PC-9 (cell line): ENCODE results near the gene CALD1. TPM values are rescaled to one million over a fixed set of nuclear protein-coding genes. Genes with fewer than 3 reads are reported as not detected.
A peak's percentile ranks its signal among the peaks of the same experiment; 100 is the strongest.

Experiments
- BruUV-seq: library from RNA; stranded (reverse); fragments of 400-500 nt; replicated peaks from 2 replicates; lab custom pipeline; 2021; lab: Mats Ljungman, UMichigan
- CTCF ChIA-PET: fragments of 300-600 bp; sonication (Branson Sonifier 250); formaldehyde crosslinking; loops from one replicate; lab custom pipeline; 2022; ENCODE audit warnings: antibody characterized with exemption; lab: Charles Lee
- POLR2A ChIA-PET: fragments of 300-600 bp; sonication (Branson Sonifier 250); formaldehyde crosslinking; loops from one replicate; lab custom pipeline; 2022; ENCODE audit warnings: antibody characterized with exemption; ENCODE audit not compliant: unreplicated experiment; lab: Charles Lee
- DNase-seq, 2 experiments: peaks; one replicate each; pipeline versions ENCODE4 v3.0.0 to v3.0.0-alpha.2; 2015 to 2022; ENCODE audit warnings: mixed read lengths in 1 of 2
- H2AFZ ChIP-seq: fragments of 200-600 bp; sonication (generic); 2 replicates; pipeline ENCODE4 v1.8.1; 2017; ENCODE audit warnings: antibody characterized with exemption
- H3F3A ChIP-seq: fragments of 200-600 bp; sonication (generic); 2 replicates; pipeline ENCODE4 v1.8.1; 2017; ENCODE audit warnings: antibody characterized with exemption, mild to moderate bottlenecking, low read depth; ENCODE audit not compliant: insufficient read depth
- H3K27ac ChIP-seq: fragments of 200-600 bp; sonication (generic); 2 replicates; pipeline ENCODE4 v1.6.1; 2016; ENCODE audit warnings: mixed run types
- H3K27me3 ChIP-seq: fragments of 200-600 bp; sonication (generic); 2 replicates; pipeline ENCODE4 v1.6.1; 2016; ENCODE audit warnings: low read depth, mixed run types; ENCODE audit not compliant: insufficient read depth
- H3K36me3 ChIP-seq: fragments of 200-600 bp; sonication (generic); 2 replicates; pipeline ENCODE4 v1.6.1; 2016; ENCODE audit warnings: low read depth, mixed run types
- H3K4me1 ChIP-seq: fragments of 200-600 bp; sonication (generic); replicated peaks from 2 replicates; pipeline ENCODE4 v1.6.1; 2016; ENCODE audit warnings: mixed run types; ENCODE audit not compliant: insufficient read depth
- H3K4me2 ChIP-seq: fragments of 200-600 bp; sonication (generic); 2 replicates; pipeline ENCODE4 v1.6.1; 2017; ENCODE audit warnings: mixed run types
- H3K4me3 ChIP-seq: fragments of 200-600 bp; sonication (generic); 2 replicates; pipeline ENCODE4 v1.6.1; 2016; ENCODE audit warnings: mixed run types
- H3K79me2 ChIP-seq: fragments of 200-600 bp; sonication (generic); 2 replicates; pipeline ENCODE4 v1.6.1; 2017; ENCODE audit warnings: low read depth, mixed run types
- H3K9me2 ChIP-seq: fragments of 200-600 bp; sonication (generic); 2 replicates; pipeline ENCODE4 v1.8.1; 2017; ENCODE audit warnings: mild to moderate bottlenecking; ENCODE audit not compliant: insufficient read depth
- H3K9me3 ChIP-seq: fragments of 200-600 bp; sonication (generic); 2 replicates; pipeline ENCODE4 v1.8.1; 2016; ENCODE audit warnings: low read depth; ENCODE audit not compliant: insufficient read depth
- H4K20me1 ChIP-seq: fragments of 200-600 bp; sonication (generic); 2 replicates; pipeline ENCODE4 v1.8.1; 2017; ENCODE audit not compliant: insufficient read depth
- CTCF ChIP-seq: fragments of 200-600 bp; sonication (generic); conservative IDR thresholded peaks from 2 replicates; pipeline ENCODE4 v1.6.1; 2017; ENCODE audit warnings: mixed run types, antibody characterized with exemption, mild to moderate bottlenecking, moderate library complexity
- EZH2 ChIP-seq: fragments of 200-600 bp; sonication (generic); IDR thresholded peaks from 2 replicates; pipeline ENCODE4 v1.8.0; 2017; ENCODE audit warnings: antibody characterized with exemption, low read depth
- intact Hi-C: fragments of 100-400 bp; cut with micrococcal nuclease; formaldehyde crosslinking; loops from one replicate; pipeline ENCODE4 v1.10.0; 2022; ENCODE audit not compliant: unreplicated experiment
- total RNA-seq: library from RNA; stranded (reverse); gene quantifications from 2 replicates; pipeline ENCODE4 v1.2.3, GENCODE V29; 2021

CALD1 gene
- total RNA-seq, 1 experiment from 2014 or later: 84.4 TPM

- Histone ChIP-seq H3K4me3 (no peak overlapping the region), H3K27me3 (no peaks in the 10 kb centered on the region), H4K20me1 (no peaks in the 10 kb centered on the region), H3K4me2 (no peak overlapping the region), H3K79me2 (no peaks in the 10 kb centered on the region), H3F3A (0 out of 2 replicates have a peak, but pooled peaks cover 5% of the 10 kb centered on the region), H3K9me2 (no peaks in the 10 kb centered on the region), H3K27ac (no peak overlapping the region), H3K9me3 (no peaks in the 10 kb centered on the region), H3K4me1 (no peaks in the 10 kb centered on the region), H2AFZ (no peak overlapping the region), H3K36me3 (peaks cover 5% of the 10 kb centered on the region; the same call in 1 of the 2 replicates)
- peak; percentile 87 for TF ChIP-seq CTCF
- TF ChIP-seq EZH2: no peak
- peak in 1 of 2 experiments; percentile 40 for DNase-seq
- intact Hi-C loops: loop anchor here (1.0 kb wide), 3 partner anchors 267 to 522 kb away; no protein-coding TSS in a partner anchor
- no TSS peak for BruUV-seq
- ChIA-PET CTCF (interaction anchor here (0.6 to 1.0 kb wide), 3 partner anchors 56 to 231 kb away, joined by 3 read pairs; no protein-coding TSS in a partner anchor), POLR2A (no interaction called here)
Measured at GRCh38 chr7:134954197-134955082, 175.0 kb downstream of the CALD1 start.

GRCh38 chr7:134957005-134957404, 177.6 kb downstream of the CALD1 start:
- Histone ChIP-seq H3K4me2 (no peak overlapping the region), H2AFZ (no peak overlapping the region), H3K4me3 (no peak overlapping the region), H3K79me2 (no peaks in the 10 kb centered on the region), H3K27ac (no peak overlapping the region), H3F3A (0 out of 2 replicates have a peak, but pooled peaks cover 5% of the 10 kb centered on the region), H4K20me1 (no peaks in the 10 kb centered on the region), H3K36me3 (peaks cover 5% of the 10 kb centered on the region; the same call in 1 of the 2 replicates), H3K4me1 (no peaks in the 10 kb centered on the region), H3K9me3 (no peaks in the 10 kb centered on the region), H3K9me2 (no peaks in the 10 kb centered on the region), H3K27me3 (no peaks in the 10 kb centered on the region)
- DNase-seq: no peak
- CTCF ChIA-PET: no interaction called here
- BruUV-seq: no TSS peak
- intact Hi-C loops: no loop called here
- TF ChIP-seq CTCF: no peak
- TF ChIP-seq EZH2: no peak
- POLR2A ChIA-PET: interaction anchor here (0.7 kb wide), 1 partner anchor 10 kb away, joined by 3 read pairs; no protein-coding TSS in a partner anchor

GRCh38 chr7:134959810-134960209, 180.4 kb downstream of the CALD1 start:
- Histone ChIP-seq H3K27me3 (no peaks in the 10 kb centered on the region), H4K20me1 (no peaks in the 10 kb centered on the region), H3K9me3 (no peaks in the 10 kb centered on the region), H3K4me1 (no peaks in the 10 kb centered on the region), H3K79me2 (no peaks in the 10 kb centered on the region), H2AFZ (no peak overlapping the region), H3K4me3 (no peak overlapping the region), H3F3A (no peaks in the 10 kb centered on the region), H3K27ac (no peak overlapping the region), H3K9me2 (no peaks in the 10 kb centered on the region), H3K36me3 (peaks cover 5% of the 10 kb centered on the region; the same call in 1 of the 2 replicates), H3K4me2 (no peak overlapping the region)
- intact Hi-C loops: no loop called here
- POLR2A ChIA-PET: no interaction called here
- TF ChIP-seq CTCF (no peak), EZH2 (no peak)
- DNase-seq: no peak
- CTCF ChIA-PET: no interaction called here
- BruUV-seq: no TSS peak
